GM12878 (cell line): ENCODE data around the gene MGLL. TPM values are rescaled to one million over a fixed set of nuclear protein-coding genes. Genes with fewer than 3 reads are reported as not detected.
A peak's percentile ranks its signal among the peaks of the same experiment; 100 is the strongest.

ENCODE experiments used
- ATAC-seq: fragments of 200-7000 bp; cut with Tn5 transposase; 3 replicates; pipeline ENCODE4 v1.9.1; 2020; ENCODE audit warnings: mild to moderate bottlenecking, moderate library complexity
- BruUV-seq: library from RNA; stranded (reverse); fragments of 400-500 nt; replicated peaks from 2 replicates; lab custom pipeline; 2021; lab: Mats Ljungman, UMichigan
- CTCF ChIA-PET: fragments of 300-600 bp; sonication (Branson Sonifier 250); formaldehyde crosslinking; extraction: SDS; loops from one replicate; lab custom pipeline; 2021; ENCODE audit warnings: inconsistent platforms; lab: Yijun Ruan, JAX
- POLR2A ChIA-PET: fragments of 350-600 bp; formaldehyde crosslinking; extraction: SDS; loops from one replicate; lab custom pipeline; 2021; ENCODE audit warnings: inconsistent platforms; lab: Charles Lee
- RAD21 ChIA-PET: fragments of 300-600 bp; sonication (Branson Sonifier 250); formaldehyde crosslinking; loops from one replicate; lab custom pipeline; 2023; ENCODE audit warnings: antibody characterized with exemption; ENCODE audit not compliant: unreplicated experiment; lab: Charles Lee
- SMC1A ChIA-PET: fragments of 300-600 bp; sonication (Branson Sonifier 250); formaldehyde crosslinking; loops from one replicate; lab custom pipeline; 2023; ENCODE audit not compliant: unreplicated experiment, uncharacterized antibody; lab: Charles Lee
- DNase-seq: peaks from one replicate; pipeline ENCODE4 v3.0.0-alpha.2; 2011; ENCODE audit warnings: low read depth, low spot score
- FAIRE-seq: peaks from 3 replicates; lab custom pipeline; 2011; peaks lifted over from hg19 to GRCh38; lab: Jason Lieb, UNC
- H2AFZ ChIP-seq: 2 replicates; pipeline ENCODE4 v1.6.0; 2011; ENCODE audit warnings: low read depth, low read length, control low read depth; ENCODE audit not compliant: control insufficient read depth
- H3K27ac ChIP-seq: 2 replicates; pipeline ENCODE4 v1.5.1; 2011; ENCODE audit warnings: control low read depth; ENCODE audit not compliant: control insufficient read depth, insufficient read depth
- H3K27me3 ChIP-seq, 2 experiments: replicated peaks in 1 of 2; 2 replicates each; pipeline versions ENCODE4 v1.6.0 to v1.6.1; 2011; ENCODE audit warnings: low read length in 1 of 2; ENCODE audit not compliant: control insufficient read depth in 2 of 2, insufficient read depth in 2 of 2
- H3K36me3 ChIP-seq, 2 experiments: 2 replicates each; pipeline ENCODE4 v1.5.1; 2011; ENCODE audit warnings: low read length in 1 of 2; ENCODE audit not compliant: control insufficient read depth in 2 of 2, insufficient read depth in 2 of 2
- H3K4me1 ChIP-seq: 2 replicates; pipeline ENCODE4 v1.6.1; 2011; ENCODE audit warnings: mild to moderate bottlenecking, low read length, moderate library complexity, mixed read lengths; ENCODE audit not compliant: control insufficient read depth, insufficient read depth
- H3K4me2 ChIP-seq: 2 replicates; pipeline ENCODE4 v1.6.0; 2011; ENCODE audit warnings: control low read depth; ENCODE audit not compliant: control insufficient read depth, insufficient read depth
- H3K4me3 ChIP-seq: fragments of 200-600 bp; sonication (generic); 2 replicates; pipeline ENCODE4 v1.5.1; 2016
- H3K79me2 ChIP-seq: 2 replicates; pipeline ENCODE4 v1.6.0; 2011; ENCODE audit warnings: low read length; ENCODE audit not compliant: control insufficient read depth, insufficient read depth
- H3K9ac ChIP-seq: 2 replicates; pipeline ENCODE4 v1.8.0; 2011; ENCODE audit warnings: low read length, control low read depth, mixed read lengths; ENCODE audit not compliant: control insufficient read depth, insufficient read depth
- H3K9me3 ChIP-seq: replicated peaks from 3 replicates; pipeline ENCODE4 v1.5.1; 2011; ENCODE audit warnings: mild to moderate bottlenecking, low read length; ENCODE audit not compliant: control insufficient read depth, insufficient read depth
- H4K20me1 ChIP-seq: 2 replicates; pipeline ENCODE4 v1.6.0; 2011; ENCODE audit not compliant: control insufficient read depth, insufficient read depth
- HCFC1 ChIP-seq: fragments of 150-350 bp; IDR thresholded peaks from 2 replicates; pipeline ENCODE4 v1.6.1; 2014; ENCODE audit warnings: low read length
- JUND ChIP-seq: IDR thresholded peaks from 2 replicates; pipeline ENCODE4 v1.6.1; 2012; ENCODE audit warnings: low read depth, mild to moderate bottlenecking, low read length, improper control_type of control experiment, moderate library complexity
- MEF2A ChIP-seq: IDR thresholded peaks from 2 replicates; pipeline ENCODE4 v1.6.1; 2011; ENCODE audit warnings: low read depth, mild to moderate bottlenecking, low read length, moderate library complexity; ENCODE audit not compliant: insufficient read depth
- MEF2B ChIP-seq: fragments of 450-650 bp; IDR thresholded peaks from 2 replicates; pipeline ENCODE4 v1.6.1; 2018; ENCODE audit warnings: mild to moderate bottlenecking, moderate library complexity; ENCODE audit not compliant: partially characterized antibody, poor library complexity, severe bottlenecking
- MTA3 ChIP-seq: IDR thresholded peaks from 2 replicates; pipeline ENCODE4 v1.6.1; 2012; ENCODE audit warnings: low read length, inconsistent platforms, borderline replicate concordance
- MYC ChIP-seq: IDR thresholded peaks from 2 replicates; pipeline ENCODE4 v1.6.1; 2011; ENCODE audit warnings: mild to moderate bottlenecking, low read length, moderate library complexity, inconsistent platforms; ENCODE audit not compliant: insufficient read depth, insufficient replicate concordance, insufficient read length, severe bottlenecking
- PML ChIP-seq: IDR thresholded peaks from 2 replicates; pipeline ENCODE4 v1.6.1; 2012; ENCODE audit warnings: low read length, inconsistent platforms
- POU2F2 ChIP-seq: IDR thresholded peaks from 3 replicates; pipeline ENCODE4 v1.6.1; 2011; ENCODE audit warnings: low read depth, mild to moderate bottlenecking, low read length, borderline replicate concordance
- STAT3 ChIP-seq: IDR thresholded peaks from 2 replicates; pipeline ENCODE4 v1.6.1; 2011; ENCODE audit warnings: low read depth, low read length, improper control_type of control experiment
- TCF7 ChIP-seq: IDR thresholded peaks from 2 replicates; pipeline ENCODE4 v1.6.1; 2014; ENCODE audit warnings: antibody characterized with exemption, borderline replicate concordance
- YY1 ChIP-seq: IDR thresholded peaks from 2 replicates; pipeline ENCODE4 v1.6.1; 2011; ENCODE audit warnings: low read depth, mild to moderate bottlenecking, low read length
- ZNF24 ChIP-seq: fragments of 450-650 bp; IDR thresholded peaks from 2 replicates; pipeline ENCODE4 v1.6.1; 2017; ENCODE audit warnings: antibody characterized with exemption, mild to moderate bottlenecking
- WGBS: methylation state at CpG from one replicate; pipeline ENCODE4 v1.1.6; 2016; ENCODE audit warnings: low lambda C conversion rate; ENCODE audit not compliant: insufficient replicate concordance, insufficient coverage; ENCODE audit errors: missing lambda C conversion rate; 5-methylcytosine and 5-hydroxymethylcytosine counted together
- in situ Hi-C: fragments of 300-500 bp; cut with MboI; formaldehyde crosslinking; loops from 9 replicates; pipeline ENCODE4 v1.14.3; 2018; ENCODE audit warnings: mixed read lengths
- intact Hi-C: fragments of 100-400 bp; cut with micrococcal nuclease; formaldehyde crosslinking; loops from one replicate; pipeline ENCODE4 v1.14.2; 2022; ENCODE audit not compliant: unreplicated experiment
- polyA plus RNA-seq, 11 experiments: library from polyadenylated mRNA; depleted of rRNA in 4 of 11; unstranded in 6 of 11; stranded (reverse) in 5 of 11; fragments of >200 nt; fragmentation: Nextera tagmentation in 4 of 11; fragmentation: Illumina TruSeq in 1 of 11; extraction: Ambion mirVana in 4 of 11; extraction: Trizol in 1 of 11; gene quantifications; 1 replicate in 1 of 11; 2 replicates in 10 of 11; pipeline versions ENCODE4 v1.2.1 to v1.2.3, GENCODE V29; 2011 to 2016; ENCODE audit warnings: inconsistent platforms in 2 of 11, missing spikeins in 2 of 11, low read depth in 1 of 11
- total RNA-seq, 4 experiments: library from RNA; depleted of rRNA in 3 of 4; stranded (reverse); fragments of >200 nt in 3 of 4; fragmentation: Illumina TruSeq in 1 of 4; extraction: Trizol in 1 of 4; gene quantifications; 2 replicates each; pipeline versions ENCODE4 v1.2.1 to v1.2.3, GENCODE V29; 2013 to 2021
- TF ChIP-seq, protein P1 (sequence below): IDR thresholded peaks from 2 replicates; pipeline ENCODE4 v1.6.1; 2012; ENCODE audit warnings: low read depth, low read length, improper control_type of control experiment
- TF ChIP-seq, protein P2 (sequence below): IDR thresholded peaks from 2 replicates; pipeline ENCODE4 v1.6.1; 2011; ENCODE audit warnings: low read depth, mild to moderate bottlenecking, low read length, moderate library complexity, borderline replicate concordance; ENCODE audit errors: extremely low read depth
- TF ChIP-seq, protein P3 (sequence below): IDR thresholded peaks from 2 replicates; pipeline ENCODE4 v1.6.1; 2011; ENCODE audit warnings: borderline replicate concordance, low read depth, mild to moderate bottlenecking, moderate library complexity, low read length; ENCODE audit not compliant: insufficient read depth, poor library complexity, severe bottlenecking

Gene MGLL
- total and polyA plus RNA-seq, 10 of the 15 experiments (the other 5 are each of a cell fraction or from before 2014, with no cell fraction given) = 44.9 to 177 (median 72.9) TPM

DNA sequence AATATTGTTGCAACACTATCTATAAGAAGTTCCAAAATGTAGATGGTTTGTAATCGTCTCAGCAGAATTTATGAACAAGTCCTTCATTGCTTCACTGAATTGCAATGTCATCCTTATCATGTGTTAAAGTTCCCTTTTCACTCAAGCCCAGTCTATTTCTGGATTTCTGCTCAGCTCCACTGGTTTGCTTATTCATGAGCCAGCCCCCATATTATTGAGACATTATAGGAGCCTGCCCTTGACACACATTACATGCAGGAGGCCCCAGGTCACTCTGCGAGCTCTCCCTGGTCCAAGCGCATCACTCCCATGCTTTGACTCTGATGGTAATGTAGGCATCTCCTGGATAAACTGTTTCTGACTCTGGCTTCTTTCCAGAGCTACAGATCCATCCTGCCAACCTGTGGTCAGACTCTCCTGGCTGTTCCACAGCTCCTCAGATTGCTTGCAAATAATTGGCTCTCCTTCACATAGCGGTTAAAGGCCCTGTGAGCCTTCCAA, 92.7 kb downstream of the MGLL start:
- 74% methylated on average over 4 of the region's 4 CpGs for WGBS
- Histone ChIP-seq H3K4me1 (peaks cover 23% of the 10 kb centered on the region), H3K27me3 (no peaks in the 10 kb centered on the region), H3K9me3 (no peaks in the 10 kb centered on the region), H4K20me1 (no peaks in the 10 kb centered on the region), H3K9ac (peak overlapping the region; percentile 31), H3K4me2 (peak overlapping the region; percentile 71), H3K36me3 (peaks cover 7 to 9% of the 10 kb centered on the region in 2 experiments), H3K4me3 (peak overlapping the region; percentile 44; the same call in 1 of the 2 replicates), H3K27ac (peak overlapping the region; percentile 40), H2AFZ (no peak overlapping the region), H3K79me2 (peaks cover 75% of the 10 kb centered on the region)
- ChIA-PET SMC1A (interaction anchor here (0.9 to 1.8 kb wide), 5 partner anchors 12 to 47 kb away, joined by 3 to 4 read pairs (median 3); no protein-coding TSS in a partner anchor), POLR2A (interaction anchor here (0.9 kb wide), 1 partner anchor 32 kb away, joined by 3 read pairs; no protein-coding TSS in a partner anchor), RAD21 (interaction anchor here (1.0 to 1.7 kb wide), 3 partner anchors 21 to 77 kb away, joined by 3 to 5 read pairs (median 3); no protein-coding TSS in a partner anchor), CTCF (interaction anchor here (0.8 to 1.3 kb wide), 5 partner anchors 21 to 102 kb away, joined by 3 read pairs; no protein-coding TSS in a partner anchor)
- FAIRE-seq = no peak
- ATAC-seq = peak; percentile 18
- in situ Hi-C loops (no loop called here), intact Hi-C loops (loop anchor here (10.0 kb wide), 1 partner anchor 325 kb away; the partner anchor contains the start of gene SEC61A1)
- TF ChIP-seq HCFC1 (no peak), MEF2A (peak; percentile 75; the same call in 1 of the 2 replicates), JUND (no peak), STAT3 (no peak), MYC (no peak), PML (no peak), MEF2B (peak; percentile 12), ZNF24 (peak; percentile 85), TCF7 (no peak), MTA3 (no peak), POU2F2 (0 out of 3 replicates have a peak, but pooled peaks have one; percentile 13), YY1 (no peak)
- TF ChIP-seq, protein P1, sequence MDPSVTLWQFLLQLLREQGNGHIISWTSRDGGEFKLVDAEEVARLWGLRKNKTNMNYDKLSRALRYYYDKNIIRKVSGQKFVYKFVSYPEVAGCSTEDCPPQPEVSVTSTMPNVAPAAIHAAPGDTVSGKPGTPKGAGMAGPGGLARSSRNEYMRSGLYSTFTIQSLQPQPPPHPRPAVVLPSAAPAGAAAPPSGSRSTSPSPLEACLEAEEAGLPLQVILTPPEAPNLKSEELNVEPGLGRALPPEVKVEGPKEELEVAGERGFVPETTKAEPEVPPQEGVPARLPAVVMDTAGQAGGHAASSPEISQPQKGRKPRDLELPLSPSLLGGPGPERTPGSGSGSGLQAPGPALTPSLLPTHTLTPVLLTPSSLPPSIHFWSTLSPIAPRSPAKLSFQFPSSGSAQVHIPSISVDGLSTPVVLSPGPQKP = no peak
- TF ChIP-seq, protein P2, sequence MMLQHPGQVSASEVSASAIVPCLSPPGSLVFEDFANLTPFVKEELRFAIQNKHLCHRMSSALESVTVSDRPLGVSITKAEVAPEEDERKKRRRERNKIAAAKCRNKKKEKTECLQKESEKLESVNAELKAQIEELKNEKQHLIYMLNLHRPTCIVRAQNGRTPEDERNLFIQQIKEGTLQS = no peak
- TF ChIP-seq, protein P3, sequence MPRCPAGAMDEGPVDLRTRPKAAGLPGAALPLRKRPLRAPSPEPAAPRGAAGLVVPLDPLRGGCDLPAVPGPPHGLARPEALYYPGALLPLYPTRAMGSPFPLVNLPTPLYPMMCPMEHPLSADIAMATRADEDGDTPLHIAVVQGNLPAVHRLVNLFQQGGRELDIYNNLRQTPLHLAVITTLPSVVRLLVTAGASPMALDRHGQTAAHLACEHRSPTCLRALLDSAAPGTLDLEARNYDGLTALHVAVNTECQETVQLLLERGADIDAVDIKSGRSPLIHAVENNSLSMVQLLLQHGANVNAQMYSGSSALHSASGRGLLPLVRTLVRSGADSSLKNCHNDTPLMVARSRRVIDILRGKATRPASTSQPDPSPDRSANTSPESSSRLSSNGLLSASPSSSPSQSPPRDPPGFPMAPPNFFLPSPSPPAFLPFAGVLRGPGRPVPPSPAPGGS = no peak
- BruUV-seq = no TSS peak
- no peak for DNase-seq
